Activated CD4-positive, alpha-beta memory T cell treated with anti-CD3 and anti-CD28 coated beads for 36 hours (primary cell): ENCODE data around the gene ERC1. TPM values are rescaled to one million over a fixed set of nuclear protein-coding genes. Genes with fewer than 3 reads are reported as not detected.

Source experiments
- CTCF ChIA-PET: fragments of 350-600 bp; sonication (Branson Sonifier 250); formaldehyde crosslinking; loops from one replicate; lab custom pipeline; 2021; ENCODE audit warnings: antibody characterized with exemption, inconsistent platforms; lab: Charles Lee
- POLR2A ChIA-PET: fragments of 350-600 bp; sonication (Branson Sonifier 250); formaldehyde crosslinking; loops from one replicate; lab custom pipeline; 2021; ENCODE audit warnings: antibody characterized with exemption; lab: Charles Lee
- DNase-seq: peaks from one replicate; pipeline ENCODE4 v3.0.0-alpha.2; 2020
- H3K27ac Mint-ChIP-seq: one replicate; pipeline ENCODE4 v1.8.0; 2021; ENCODE audit warnings: mixed read lengths
- H3K27me3 Mint-ChIP-seq: one replicate; pipeline ENCODE4 v1.8.0; 2021; ENCODE audit warnings: mixed read lengths
- H3K36me3 Mint-ChIP-seq: one replicate; pipeline ENCODE4 v1.8.0; 2021; ENCODE audit warnings: mixed read lengths
- H3K4me1 Mint-ChIP-seq: one replicate; pipeline ENCODE4 v1.8.0; 2021; ENCODE audit warnings: low read depth, mixed read lengths
- H3K4me3 Mint-ChIP-seq: one replicate; pipeline ENCODE4 v1.8.0; 2021; ENCODE audit warnings: mild to moderate bottlenecking, mixed read lengths
- H3K9me3 Mint-ChIP-seq: one replicate; pipeline ENCODE4 v1.8.0; 2021; ENCODE audit warnings: mixed read lengths
- intact Hi-C: fragments of 100-400 bp; cut with micrococcal nuclease; formaldehyde crosslinking; loops from one replicate; pipeline ENCODE4 v1.15.1; 2023
- total RNA-seq, 2 experiments: library from RNA; stranded (reverse); gene quantifications; one replicate each; pipeline ENCODE4 v1.2.3, GENCODE V29; 2021

ERC1 gene
- total RNA-seq, 2 experiments from 2014 or later, result 19.1 to 21.8 TPM

DNA sequence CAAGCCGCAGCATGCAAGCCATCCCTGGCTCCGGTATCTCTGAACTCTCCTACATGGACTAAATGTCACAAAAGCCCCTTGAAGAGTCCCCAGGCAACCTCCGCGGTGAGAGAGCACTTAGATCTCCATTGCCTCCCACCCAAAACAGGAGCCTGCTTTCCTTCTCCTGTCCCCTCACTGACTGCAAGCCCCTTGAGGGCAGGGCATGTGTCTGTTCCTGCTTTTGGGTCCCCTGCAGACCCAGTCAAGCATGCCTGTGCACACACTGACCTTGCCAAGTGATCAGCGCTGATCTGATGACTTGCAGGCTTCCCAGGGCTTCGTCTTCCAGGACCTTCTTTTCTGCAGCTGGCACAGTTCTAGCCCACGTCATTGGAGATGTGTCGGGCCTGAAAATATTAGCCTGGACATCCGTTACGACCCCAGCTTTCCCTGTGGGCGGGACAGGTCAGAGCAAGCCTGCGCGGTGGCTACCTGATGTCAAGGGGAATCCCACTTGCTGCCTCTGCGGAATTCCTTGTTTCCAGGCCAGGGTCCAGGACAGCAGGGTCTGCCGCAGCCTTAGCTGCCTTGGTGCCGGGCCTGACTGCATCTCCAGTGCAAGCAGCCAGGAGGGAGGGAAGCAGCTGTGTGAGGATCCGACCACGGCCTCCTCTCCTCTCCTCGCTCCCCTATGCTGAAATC, 510.8 kb downstream of the ERC1 start:
- DNase-seq, result no peak
- CTCF ChIA-PET, result no interaction called here
- POLR2A ChIA-PET, result no interaction called here
- peaks cover 10% of the 10 kb centered on the region for H3K4me1 Mint-ChIP-seq
- intact Hi-C loops, result no loop called here
- no peaks in the 10 kb centered on the region for H3K9me3 Mint-ChIP-seq
- no peaks in the 10 kb centered on the region for H3K36me3 Mint-ChIP-seq
- no peak overlapping the region for H3K27ac Mint-ChIP-seq
- no peak overlapping the region for H3K4me3 Mint-ChIP-seq
- H3K27me3 Mint-ChIP-seq, result peaks cover 36% of the 10 kb centered on the region

DNA sequence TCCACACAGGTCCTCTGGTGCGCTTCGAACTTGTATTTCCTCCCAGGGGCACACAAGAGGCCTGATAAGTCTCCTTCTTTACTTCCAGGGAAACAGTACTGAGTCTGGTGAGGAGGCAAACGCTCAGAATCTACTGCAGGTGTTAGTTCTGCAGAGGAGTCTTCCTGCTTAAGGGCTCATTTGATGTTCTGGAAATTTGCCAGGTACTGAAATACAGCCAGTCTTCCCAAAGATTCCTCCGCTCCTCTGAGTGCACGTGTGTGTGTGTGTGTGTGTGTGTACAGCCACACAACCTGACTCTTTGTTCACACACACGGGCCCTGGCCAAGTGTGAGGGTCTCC, 511.3 kb downstream of the ERC1 start:
- H3K36me3 Mint-ChIP-seq, result no peaks in the 10 kb centered on the region
- intact Hi-C loops, result no loop called here
- H3K4me1 Mint-ChIP-seq, result peaks cover 10% of the 10 kb centered on the region

DNA sequence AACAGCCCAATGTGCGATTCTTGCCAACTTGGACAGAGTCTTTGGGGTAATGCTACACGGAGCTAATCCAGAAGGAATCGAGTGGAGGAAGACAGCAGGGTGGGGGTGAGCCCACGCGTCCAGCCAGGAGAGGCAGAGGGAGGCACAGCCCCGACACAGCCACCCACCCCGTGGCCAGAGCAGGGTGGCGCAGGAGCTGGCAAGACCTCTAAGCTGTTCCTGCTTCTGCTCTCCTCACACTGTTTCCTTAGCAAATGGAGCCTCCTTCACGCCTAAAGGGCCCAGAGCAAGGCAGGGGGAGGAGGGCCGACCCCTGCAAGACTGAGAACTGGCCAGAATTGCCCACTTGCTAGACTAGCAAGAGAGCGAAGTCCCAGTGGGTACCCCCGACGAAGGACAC, 511.8 kb downstream of the ERC1 start:
- Mint-ChIP-seq H3K4me3 (no peak overlapping the region), H3K27ac (no peak overlapping the region), H3K4me1 (peaks cover 10% of the 10 kb centered on the region), H3K36me3 (no peaks in the 10 kb centered on the region), H3K9me3 (no peaks in the 10 kb centered on the region), H3K27me3 (peaks cover 36% of the 10 kb centered on the region)
- ChIA-PET POLR2A (no interaction called here), CTCF (no interaction called here)
- DNase-seq, result no peak
- intact Hi-C loops, result no loop called here

More for the DNA sequence above, 511.3 kb downstream of the ERC1 start:
- H3K27ac Mint-ChIP-seq, result no peak overlapping the region
- H3K4me3 Mint-ChIP-seq, result no peak overlapping the region
- POLR2A ChIA-PET, result no interaction called here
- H3K27me3 Mint-ChIP-seq, result peaks cover 36% of the 10 kb centered on the region
- CTCF ChIA-PET, result no interaction called here
- no peak for DNase-seq
- no peaks in the 10 kb centered on the region for H3K9me3 Mint-ChIP-seq

DNA sequence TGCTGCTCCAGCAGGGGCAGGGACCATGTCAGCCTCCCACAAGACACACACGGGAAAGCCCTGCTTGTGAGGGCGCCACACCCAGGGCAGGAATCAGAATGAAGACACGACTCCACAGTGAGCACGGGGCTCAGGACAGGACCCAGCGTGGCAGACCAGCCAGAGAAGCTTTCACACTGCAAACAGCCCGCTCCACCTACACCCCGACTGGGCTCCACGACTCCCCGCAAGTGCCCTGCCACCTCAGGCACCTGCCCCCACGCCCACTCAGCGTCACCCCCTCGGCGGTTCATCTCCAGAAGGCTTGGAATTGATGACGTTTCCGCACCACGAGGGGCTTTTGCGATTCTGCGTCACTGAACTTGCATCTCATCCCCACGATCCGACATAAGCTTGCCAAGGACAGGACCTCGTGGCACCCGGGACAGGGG, 512.3 kb downstream of the ERC1 start:
- ChIA-PET POLR2A (no interaction called here), CTCF (interaction anchor here (1.3 kb wide), 1 partner anchor 386 kb away, joined by 3 read pairs; no protein-coding TSS in a partner anchor)
- Mint-ChIP-seq H3K9me3 (no peaks in the 10 kb centered on the region), H3K4me1 (peaks cover 10% of the 10 kb centered on the region), H3K27me3 (peaks cover 36% of the 10 kb centered on the region), H3K4me3 (no peak overlapping the region), H3K27ac (no peak overlapping the region), H3K36me3 (no peaks in the 10 kb centered on the region)
- intact Hi-C loops, result no loop called here
- no peak for DNase-seq

DNA sequence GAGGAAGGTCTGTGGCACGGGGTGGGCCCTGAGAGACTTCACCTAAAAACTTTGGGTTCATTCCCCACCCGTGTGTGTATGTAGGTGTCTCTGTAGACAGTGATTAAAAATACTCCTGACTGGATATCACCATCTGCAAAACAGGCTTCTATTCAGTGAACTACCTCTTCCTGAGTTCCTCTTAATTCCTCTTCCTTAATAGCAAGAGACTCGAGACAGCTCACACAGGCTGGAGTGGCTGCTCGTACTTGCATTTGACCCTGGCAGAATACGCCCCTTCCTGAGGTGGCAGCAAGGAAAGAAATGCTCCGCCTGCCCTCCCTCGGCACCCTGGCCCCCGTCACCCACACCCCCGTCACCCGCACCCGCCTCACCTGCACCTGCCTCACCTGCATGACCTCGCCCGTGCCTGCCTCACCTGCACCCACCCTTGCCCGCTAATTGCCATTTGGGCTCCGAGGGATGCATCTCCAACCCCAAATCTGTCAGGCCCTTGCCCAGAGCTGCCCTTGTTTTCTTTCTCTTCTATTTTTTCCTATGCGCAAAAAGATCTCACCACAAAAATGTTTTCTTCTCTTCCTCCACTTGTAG, 513.4 kb downstream of the ERC1 start:
- Mint-ChIP-seq H3K27me3 (peaks cover 37% of the 10 kb centered on the region), H3K4me1 (peaks cover 10% of the 10 kb centered on the region), H3K36me3 (no peaks in the 10 kb centered on the region), H3K4me3 (peak overlapping the region; percentile 45), H3K9me3 (no peaks in the 10 kb centered on the region), H3K27ac (no peak overlapping the region)
- DNase-seq, result no peak
- ChIA-PET CTCF (interaction anchor here (0.7 to 1.4 kb wide), 3 partner anchors 23 to 687 kb away, joined by 3 to 4 read pairs (median 3); no protein-coding TSS in a partner anchor), POLR2A (no interaction called here)
- intact Hi-C loops, result no loop called here

DNA sequence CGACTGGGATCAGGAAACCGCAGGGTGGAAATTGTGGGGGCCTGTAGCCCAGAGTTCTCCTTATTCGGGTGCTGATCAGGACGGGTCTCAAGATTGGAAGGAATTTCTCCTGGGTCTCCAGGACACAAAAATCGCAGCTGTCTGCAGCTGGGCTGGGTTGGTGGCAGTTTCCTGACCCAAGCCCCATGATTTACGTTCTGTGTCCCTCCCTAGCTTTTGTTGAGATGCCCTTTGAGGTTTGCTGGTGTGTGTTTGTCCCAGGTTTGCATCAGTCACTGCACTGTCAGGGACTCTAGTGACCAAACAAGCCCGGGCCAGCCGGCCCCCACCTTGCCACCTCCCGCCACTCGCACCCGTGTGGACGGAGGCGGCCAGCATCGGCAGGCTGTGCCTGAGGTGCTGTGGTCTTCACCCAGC, 513.9 kb downstream of the ERC1 start:
- no peak for DNase-seq
- Mint-ChIP-seq H3K36me3 (no peaks in the 10 kb centered on the region), H3K27me3 (peaks cover 39% of the 10 kb centered on the region), H3K4me3 (no peak overlapping the region), H3K9me3 (no peaks in the 10 kb centered on the region), H3K27ac (no peak overlapping the region), H3K4me1 (peaks cover 10% of the 10 kb centered on the region)
- intact Hi-C loops, result no loop called here
- POLR2A ChIA-PET, result no interaction called here
- CTCF ChIA-PET, result interaction anchor here (1.2 to 1.4 kb wide), 3 partner anchors 23 to 387 kb away, joined by 3 to 4 read pairs (median 3); no protein-coding TSS in a partner anchor

DNA sequence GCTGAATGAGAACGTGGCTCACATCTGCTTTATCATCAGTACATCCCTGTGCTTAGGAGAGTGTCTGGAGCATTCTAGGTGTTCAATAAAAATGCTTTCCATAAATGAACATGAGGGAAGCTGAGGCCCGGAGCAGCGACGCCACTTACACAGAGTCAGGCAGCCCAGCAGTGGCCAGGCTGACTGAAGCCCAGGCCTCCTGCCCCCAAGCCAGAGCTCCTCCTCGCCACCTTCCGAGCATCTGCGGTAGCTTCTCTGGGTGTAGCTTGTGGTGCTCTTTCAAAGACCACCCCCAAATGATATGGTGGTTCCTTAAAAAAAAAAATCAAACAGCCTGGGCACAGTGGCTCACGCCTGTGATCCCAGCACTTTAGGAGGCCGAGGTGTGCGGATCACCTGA, 514.6 kb downstream of the ERC1 start:
- intact Hi-C loops, result no loop called here
- Mint-ChIP-seq H3K27me3 (peaks cover 37% of the 10 kb centered on the region), H3K4me3 (no peak overlapping the region), H3K9me3 (no peaks in the 10 kb centered on the region), H3K36me3 (no peaks in the 10 kb centered on the region), H3K27ac (no peak overlapping the region), H3K4me1 (peaks cover 10% of the 10 kb centered on the region)
- POLR2A ChIA-PET, result no interaction called here
- DNase-seq, result no peak
- CTCF ChIA-PET, result interaction anchor here (1.2 to 1.4 kb wide), 2 partner anchors 22 to 78 kb away, joined by 3 to 4 read pairs; no protein-coding TSS in a partner anchor

DNA sequence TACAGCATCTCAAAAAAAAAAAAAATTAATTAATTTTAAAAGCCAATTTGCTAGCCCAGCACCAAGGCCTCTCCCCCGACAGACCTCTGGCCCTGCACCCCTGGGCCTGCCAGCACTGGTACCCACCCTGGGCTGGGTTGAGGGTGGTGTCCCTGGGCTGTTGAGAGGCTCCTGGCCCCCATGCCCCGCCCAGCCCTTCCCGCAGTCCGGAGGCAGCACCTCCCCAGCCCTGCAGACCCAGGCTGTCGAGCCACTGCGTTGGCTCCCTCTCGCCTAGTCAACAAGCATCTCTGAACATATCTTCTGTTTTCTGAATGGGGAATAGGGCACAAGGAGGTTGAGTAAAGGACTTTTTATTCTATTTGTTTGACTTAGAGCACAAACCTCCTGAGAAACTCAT, 516.3 kb downstream of the ERC1 start:
- Mint-ChIP-seq H3K27ac (no peak overlapping the region), H3K27me3 (peaks cover 36% of the 10 kb centered on the region), H3K9me3 (no peaks in the 10 kb centered on the region), H3K4me1 (peaks cover 10% of the 10 kb centered on the region), H3K4me3 (no peak overlapping the region), H3K36me3 (no peaks in the 10 kb centered on the region)
- no peak for DNase-seq
- POLR2A ChIA-PET, result no interaction called here
- CTCF ChIA-PET, result no interaction called here
- intact Hi-C loops, result no loop called here

DNA sequence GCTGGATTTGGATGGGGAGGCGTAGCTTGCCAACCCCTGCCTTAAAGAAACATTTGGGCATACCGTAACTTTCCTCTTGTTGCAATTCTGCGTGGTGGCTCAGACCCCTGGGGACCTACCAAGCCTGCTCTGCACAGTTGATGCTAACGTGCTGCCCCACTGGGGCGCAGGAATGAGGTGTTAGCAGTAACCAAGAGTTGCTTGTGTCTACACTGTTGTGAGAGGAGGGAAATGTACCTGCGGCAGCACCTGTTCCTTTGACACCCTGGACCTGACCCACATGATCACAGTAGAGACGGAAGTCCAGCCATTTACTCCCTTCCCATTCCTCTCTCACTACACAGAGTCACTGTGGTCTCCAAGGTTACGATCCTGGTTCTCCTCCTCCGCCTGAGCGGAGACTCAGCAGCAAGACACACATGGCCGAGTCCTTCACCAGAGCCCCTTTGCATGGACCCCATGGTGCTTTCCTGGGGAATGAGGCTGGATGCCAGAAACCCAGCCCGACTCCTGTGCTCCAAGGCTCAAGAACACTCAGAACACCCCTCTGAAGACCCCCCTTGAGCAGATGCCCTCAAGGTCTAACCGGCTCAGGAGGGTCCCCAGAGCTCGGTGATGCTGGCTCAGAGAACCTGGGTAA, 518.5 kb downstream of the ERC1 start:
- ChIA-PET CTCF (interaction anchor here (0.6 kb wide), 1 partner anchor 21 kb away, joined by 3 read pairs; no protein-coding TSS in a partner anchor), POLR2A (no interaction called here)
- no peak overlapping the region for H3K27ac Mint-ChIP-seq
- no peak overlapping the region for H3K4me3 Mint-ChIP-seq
- DNase-seq, result no peak
- no peaks in the 10 kb centered on the region for H3K36me3 Mint-ChIP-seq
- H3K27me3 Mint-ChIP-seq, result peaks cover 17% of the 10 kb centered on the region
- intact Hi-C loops, result no loop called here
- no peaks in the 10 kb centered on the region for H3K9me3 Mint-ChIP-seq
- H3K4me1 Mint-ChIP-seq, result peaks cover 4% of the 10 kb centered on the region

DNA sequence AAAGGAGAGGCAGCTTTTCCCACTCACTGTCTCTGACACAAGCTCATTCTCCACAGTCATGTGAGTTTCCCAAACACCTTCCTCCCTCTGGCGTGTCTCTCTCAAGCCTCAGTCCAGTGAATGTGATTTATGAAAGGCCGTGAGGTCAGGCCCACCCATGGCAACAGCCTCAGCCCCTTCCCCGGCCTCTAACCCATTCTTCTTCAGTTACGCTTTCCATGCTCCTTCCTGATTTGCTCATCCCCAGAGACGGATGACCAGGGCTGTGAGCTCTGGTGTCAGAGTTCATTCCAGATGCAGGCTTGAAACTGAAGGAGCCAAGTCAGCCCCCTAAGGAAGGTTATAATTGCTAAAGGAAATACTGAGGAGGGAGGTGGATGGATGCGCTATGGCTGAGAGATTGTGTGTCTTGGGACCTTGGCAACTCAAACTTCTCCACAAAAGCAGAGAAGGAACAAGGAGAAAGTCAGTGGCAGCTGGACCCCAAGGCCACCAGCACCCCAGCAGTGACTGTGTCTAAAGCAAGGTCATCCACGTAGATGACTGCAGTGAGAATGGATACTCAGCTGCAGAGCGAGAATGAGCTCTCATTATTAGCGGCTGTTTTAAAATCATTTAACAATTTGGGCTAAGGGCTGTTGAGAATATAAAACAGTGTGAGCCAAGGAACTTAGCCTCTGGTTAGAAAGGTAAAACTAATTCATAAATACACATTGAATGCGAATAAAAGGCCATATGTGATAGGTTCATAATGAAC, 519.2 kb downstream of the ERC1 start:
- H3K36me3 Mint-ChIP-seq, result no peaks in the 10 kb centered on the region
- no peak overlapping the region for H3K27ac Mint-ChIP-seq
- POLR2A ChIA-PET, result no interaction called here
- peaks cover 10% of the 10 kb centered on the region for H3K27me3 Mint-ChIP-seq
- no peak overlapping the region for H3K4me3 Mint-ChIP-seq
- DNase-seq, result no peak
- no peaks in the 10 kb centered on the region for H3K4me1 Mint-ChIP-seq
- CTCF ChIA-PET, result interaction anchor here (0.6 kb wide), 1 partner anchor 22 kb away, joined by 3 read pairs; no protein-coding TSS in a partner anchor
- peaks cover 6% of the 10 kb centered on the region for H3K9me3 Mint-ChIP-seq
- intact Hi-C loops, result no loop called here

DNA sequence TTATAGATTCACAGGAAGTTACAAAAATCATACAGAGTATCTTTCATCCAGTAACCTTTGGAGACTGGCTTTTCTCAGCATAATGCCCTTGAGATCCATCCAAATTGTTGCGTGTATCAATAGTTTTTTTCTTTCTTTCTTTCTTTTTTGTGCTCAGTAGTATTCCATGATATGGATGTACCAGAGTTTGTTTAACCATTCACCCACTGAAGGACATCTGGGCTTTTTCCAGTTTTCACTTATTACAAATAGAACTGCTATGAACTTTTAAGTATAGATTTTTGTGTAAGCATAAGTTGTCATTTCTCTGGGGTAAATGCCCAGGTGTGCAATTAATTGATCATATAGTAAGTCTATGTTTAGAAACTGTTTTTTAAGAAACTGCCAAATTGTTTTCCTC, 524.0 kb downstream of the ERC1 start:
- no peak for DNase-seq
- ChIA-PET CTCF (no interaction called here), POLR2A (no interaction called here)
- H3K27me3 Mint-ChIP-seq, result peaks cover 11% of the 10 kb centered on the region
- H3K9me3 Mint-ChIP-seq, result peaks cover 9% of the 10 kb centered on the region
- intact Hi-C loops, result loop anchor here (5.0 kb wide), 1 partner anchor 67 kb away; no protein-coding TSS in a partner anchor
- no peak overlapping the region for H3K4me3 Mint-ChIP-seq
- no peaks in the 10 kb centered on the region for H3K4me1 Mint-ChIP-seq
- H3K27ac Mint-ChIP-seq, result no peak overlapping the region
- H3K36me3 Mint-ChIP-seq, result no peaks in the 10 kb centered on the region

DNA sequence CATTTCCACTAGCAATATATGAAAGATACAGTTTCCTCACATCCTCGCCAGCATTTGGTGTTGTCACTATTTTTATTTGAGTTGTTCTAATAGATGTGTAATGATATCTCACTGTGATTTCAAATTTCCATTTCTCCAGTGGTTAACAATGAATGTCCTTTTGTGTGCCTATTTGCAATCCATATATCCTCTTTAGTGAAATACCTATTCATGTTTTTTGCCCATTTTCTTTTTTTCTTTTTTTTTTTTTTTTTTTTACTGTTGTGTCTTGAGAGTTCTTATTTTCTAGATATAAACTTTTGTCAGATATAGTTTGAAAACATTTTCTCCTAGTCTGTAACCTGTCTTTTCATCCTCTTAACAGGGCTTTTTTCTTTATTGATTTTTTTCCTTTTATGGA, 524.4 kb downstream of the ERC1 start:
- Mint-ChIP-seq H3K4me1 (no peaks in the 10 kb centered on the region), H3K4me3 (no peak overlapping the region), H3K27ac (no peak overlapping the region), H3K27me3 (peaks cover 11% of the 10 kb centered on the region), H3K9me3 (peaks cover 9% of the 10 kb centered on the region), H3K36me3 (no peaks in the 10 kb centered on the region)
- no peak for DNase-seq
- POLR2A ChIA-PET, result no interaction called here
- CTCF ChIA-PET, result no interaction called here
- intact Hi-C loops, result loop anchor here (5.0 kb wide), 1 partner anchor 67 kb away; no protein-coding TSS in a partner anchor
